NK-92 (cell line): ENCODE results near the gene LCN15.

ENCODE experiments used
- DNase-seq: peaks from one replicate; lab custom pipeline; 2025; ENCODE audit not compliant: unreplicated experiment; lab: John Stamatoyannopoulos, UW

Gene LCN15

GRCh38 chr9:136741883-136742571, 22.3 kb downstream of the LCN15 start:
- no peak for DNase-seq

- DNase-seq, result no peak
Measured at GRCh38 chr9:136740971-136741882, 23.1 kb downstream of the LCN15 start.

- no peak for DNase-seq
Measured at GRCh38 chr9:136740491-136740890, 23.8 kb downstream of the LCN15 start.

- DNase-seq, result no peak
Measured at GRCh38 chr9:136740069-136740468, 24.2 kb downstream of the LCN15 start.

- DNase-seq, result no peak
Measured at GRCh38 chr9:136739509-136739908, 24.8 kb downstream of the LCN15 start.

GRCh38 chr9:136738960-136739359, 25.4 kb downstream of the LCN15 start:
- DNase-seq, result no peak

- no peak for DNase-seq
Measured at GRCh38 chr9:136735812-136736480, 28.4 kb downstream of the LCN15 start.

- no peak for DNase-seq
Measured at GRCh38 chr9:136734837-136735496, 29.4 kb downstream of the LCN15 start.

- DNase-seq, result no peak
Measured at GRCh38 chr9:136733611-136734010, 30.7 kb downstream of the LCN15 start.

- DNase-seq, result no peak
Measured at GRCh38 chr9:136732444-136733178, 31.7 kb downstream of the LCN15 start.

GRCh38 chr9:136729926-136730325, 34.4 kb downstream of the LCN15 start:
- DNase-seq, result no peak

GRCh38 chr9:136729144-136729543, 35.2 kb downstream of the LCN15 start:
- DNase-seq, result no peak

- DNase-seq, result no peak
Measured at GRCh38 chr9:136728548-136729123, 35.7 kb downstream of the LCN15 start.

GRCh38 chr9:136728080-136728547, 36.2 kb downstream of the LCN15 start:
- DNase-seq, result no peak

- DNase-seq, result no peak
Measured at GRCh38 chr9:136726631-136727191, 37.6 kb downstream of the LCN15 start.

- no peak for DNase-seq
Measured at GRCh38 chr9:136726118-136726517, 38.2 kb downstream of the LCN15 start.

GRCh38 chr9:136725612-136726011, 38.7 kb downstream of the LCN15 start:
- no peak for DNase-seq

GRCh38 chr9:136724772-136725171, 39.5 kb downstream of the LCN15 start:
- no peak for DNase-seq

GRCh38 chr9:136723989-136724388, 40.3 kb downstream of the LCN15 start:
- DNase-seq, result no peak
